DMS53 treated with DMSO at 0.1 percent for 48 hours (cell line): ENCODE measurements around the gene CLRN3.

Experiments used
- DNase-seq: peaks from one replicate; lab custom pipeline; 2025; ENCODE audit not compliant: unreplicated experiment; lab: John Stamatoyannopoulos, UW

The CLRN3 gene

DNA sequence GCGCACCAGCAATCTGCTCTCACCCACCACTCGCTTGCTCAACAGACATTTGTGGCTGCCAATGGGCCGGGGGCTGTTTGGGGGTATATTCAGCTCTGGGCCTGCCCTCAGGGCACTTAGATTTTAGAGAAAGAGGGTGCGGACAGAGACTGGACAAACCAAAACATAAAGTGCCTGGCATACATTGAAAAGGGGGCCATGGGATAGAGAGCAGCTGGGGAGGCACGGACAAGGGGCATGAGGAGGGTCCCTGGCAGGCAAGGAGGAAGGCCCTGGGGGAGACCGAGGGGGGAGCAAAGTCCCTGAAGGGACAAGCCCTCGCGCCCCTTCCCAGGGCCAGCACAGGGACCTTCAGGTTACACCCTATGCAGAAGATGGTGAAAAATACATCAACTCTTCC is 43.5 kb downstream of the CLRN3 start:
- no peak for DNase-seq

DNA sequence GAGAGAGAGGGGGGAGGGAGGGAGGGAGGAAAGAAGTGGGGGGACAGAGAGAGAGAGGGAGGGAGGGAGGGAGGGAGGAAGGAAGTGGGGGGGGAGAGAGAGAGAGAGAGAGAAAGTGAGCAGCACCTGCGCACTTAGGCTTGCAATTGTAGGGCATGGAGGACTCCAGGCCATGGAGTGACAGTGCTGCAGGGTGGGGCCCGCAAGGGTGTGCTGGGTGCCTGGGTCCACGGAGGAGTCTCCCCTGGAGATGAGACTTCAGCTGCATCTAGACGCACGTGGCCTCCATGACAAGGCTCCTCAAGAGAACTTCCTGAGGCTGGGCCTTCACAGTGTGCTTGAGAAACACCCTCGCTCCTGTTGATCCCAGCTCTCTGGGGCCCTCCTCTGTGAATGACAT is 44.5 kb downstream of the CLRN3 start:
- DNase-seq = no peak

DNA sequence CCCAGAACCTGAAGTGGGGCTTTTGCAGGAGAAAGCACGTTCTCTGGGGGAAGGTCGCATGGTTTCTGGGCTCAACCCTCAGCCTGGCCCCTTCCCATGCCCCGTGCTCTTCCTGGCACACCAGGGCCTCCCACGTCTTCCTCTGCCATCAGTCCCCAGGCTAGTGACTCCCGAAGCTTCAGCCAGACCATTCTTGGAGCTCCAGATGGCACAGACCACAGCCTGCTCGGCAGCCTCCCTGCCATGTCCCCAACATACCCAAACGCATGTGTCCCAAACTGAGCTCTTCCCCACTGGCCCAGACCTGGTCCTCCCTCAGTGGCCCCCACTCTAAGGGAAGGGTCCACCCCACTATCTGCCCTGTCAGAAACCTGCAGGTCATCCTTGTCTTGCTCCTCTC is 47.0 kb downstream of the CLRN3 start:
- DNase-seq = no peak

DNA sequence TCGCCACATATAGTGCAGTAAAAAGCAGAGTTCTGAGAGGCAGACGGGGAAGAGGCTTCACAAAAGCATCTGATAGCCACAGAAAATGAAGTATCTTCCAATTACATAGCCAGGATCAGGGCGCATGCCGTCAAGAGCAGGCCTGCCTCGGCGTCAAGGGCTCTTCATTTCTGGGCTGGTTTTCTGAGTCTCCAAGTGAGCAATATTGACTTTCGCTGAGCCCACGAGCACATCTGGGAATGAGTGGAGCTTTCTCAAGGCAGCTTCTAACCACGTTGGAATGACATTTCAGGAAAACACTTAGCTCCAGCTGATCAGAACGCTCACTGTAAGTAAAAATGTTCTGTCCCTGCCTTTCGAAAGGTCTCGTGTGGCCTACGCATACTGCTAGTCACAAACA is 51.9 kb downstream of the CLRN3 start:
- no peak for DNase-seq

DNA sequence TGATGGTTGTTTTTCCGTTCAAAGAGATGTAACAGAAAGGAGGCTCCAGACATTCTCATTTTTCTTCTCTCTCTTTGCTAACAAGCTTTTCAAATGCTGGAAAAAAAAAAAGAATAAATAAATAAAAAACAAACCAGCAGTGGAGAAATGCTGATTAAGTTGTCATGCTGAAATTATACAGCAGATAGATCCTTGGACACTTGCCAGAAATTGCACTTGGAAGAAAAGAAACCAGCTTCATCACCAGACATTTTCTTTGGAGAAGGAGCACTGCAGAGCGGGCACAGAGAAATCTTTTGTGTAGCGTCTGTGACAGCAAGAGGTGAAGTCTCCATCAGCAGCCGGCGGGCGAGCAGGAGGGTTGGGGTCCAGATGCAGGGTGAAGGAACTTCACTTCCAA is 55.8 kb downstream of the CLRN3 start:
- DNase-seq = no peak

DNA sequence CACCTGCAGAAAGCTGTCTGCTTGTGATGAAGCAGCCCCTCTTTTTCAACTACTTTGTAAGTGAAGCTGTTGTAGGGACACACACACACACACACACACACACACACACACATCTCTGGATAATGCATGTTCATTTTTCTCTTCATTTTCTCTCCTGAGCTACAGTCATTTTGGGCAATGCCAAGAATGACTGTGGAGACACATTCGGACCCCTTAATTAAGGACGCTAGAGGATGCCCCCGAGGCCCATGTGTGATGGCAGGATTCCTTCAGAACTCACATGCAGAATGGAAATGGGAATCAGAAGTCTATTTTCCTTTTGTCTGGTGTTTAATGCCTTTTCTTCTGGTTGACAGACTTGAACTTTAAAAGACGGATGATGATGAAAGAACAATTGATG is 56.6 kb downstream of the CLRN3 start:
- no peak for DNase-seq

DNA sequence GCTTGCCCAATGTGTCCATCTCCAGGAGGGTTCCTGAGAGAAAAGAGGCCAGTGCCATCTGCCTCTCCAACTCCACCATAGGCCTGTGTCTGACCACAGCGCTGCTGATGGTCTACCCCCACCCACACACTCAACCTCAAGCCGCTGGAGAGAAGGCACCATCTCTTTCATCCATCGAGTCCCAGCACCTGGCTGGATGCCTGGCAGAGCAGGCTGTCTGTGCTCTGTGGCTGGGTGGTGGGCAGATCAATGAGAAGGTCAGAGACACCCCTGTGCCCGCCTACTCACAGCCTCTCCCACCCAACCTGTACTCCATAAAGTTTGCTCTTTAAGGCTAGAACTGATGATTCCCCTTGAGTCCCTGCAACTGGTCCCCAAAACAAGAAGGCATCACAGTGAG is 58.0 kb downstream of the CLRN3 start:
- no peak for DNase-seq

DNA sequence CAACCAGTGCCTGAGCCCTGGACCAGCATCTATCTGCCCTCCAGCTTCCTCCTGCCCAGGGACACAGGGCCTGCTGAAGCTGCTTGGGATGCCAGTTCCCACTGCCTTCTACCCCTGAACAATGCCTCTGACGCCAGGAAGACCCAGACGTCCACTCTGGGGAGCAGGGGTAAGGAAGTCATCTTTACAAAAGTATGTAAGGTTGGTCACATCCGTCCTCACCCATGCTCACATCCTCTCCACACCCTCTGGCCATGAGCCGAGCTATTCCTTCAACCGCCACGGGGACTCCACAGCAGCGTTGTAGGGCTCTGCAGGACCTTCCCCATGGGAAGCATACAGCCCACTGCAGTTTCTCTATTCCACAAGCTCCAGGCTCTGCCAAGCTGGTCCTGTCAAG is 58.5 kb downstream of the CLRN3 start:
- DNase-seq = no peak

DNA sequence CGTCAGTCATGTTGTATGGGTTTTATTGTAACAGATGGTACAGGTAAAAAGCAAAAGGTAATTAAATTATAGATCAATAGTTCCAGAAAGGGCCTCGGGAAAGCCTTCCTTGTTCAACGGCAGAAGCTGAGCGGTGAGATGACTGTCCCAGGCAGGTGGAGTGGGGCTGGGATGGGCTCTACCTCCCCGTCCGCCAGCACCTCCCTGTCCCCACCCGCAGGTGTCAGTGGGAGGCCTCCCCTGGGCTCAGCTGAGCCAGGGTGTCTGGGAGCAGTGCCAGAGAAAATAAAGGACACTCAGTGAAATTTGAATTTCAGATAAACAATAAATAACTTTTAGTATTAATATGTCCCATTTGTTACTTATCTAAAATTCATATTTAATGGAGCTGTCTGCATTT is 58.9 kb downstream of the CLRN3 start:
- no peak for DNase-seq

DNA sequence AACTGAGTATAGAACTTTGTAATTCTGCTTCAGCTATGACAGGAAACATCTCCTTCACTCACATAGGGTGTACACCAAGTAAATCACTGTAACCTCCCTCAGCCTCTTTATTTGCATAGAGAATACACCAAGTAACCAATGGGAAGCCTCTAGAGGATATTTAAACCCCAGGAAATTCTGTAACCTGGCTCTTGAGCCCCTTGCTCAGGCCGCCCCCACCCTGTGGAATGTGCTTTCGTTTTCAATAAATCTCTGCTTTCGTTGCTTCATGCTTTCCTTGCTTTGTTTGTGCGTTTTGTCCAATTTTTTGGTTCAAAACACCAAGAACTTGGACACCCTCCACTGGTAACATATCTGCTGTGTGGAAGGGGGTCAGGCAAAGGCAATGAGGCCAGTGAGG is 60.2 kb downstream of the CLRN3 start:
- no peak for DNase-seq

DNA sequence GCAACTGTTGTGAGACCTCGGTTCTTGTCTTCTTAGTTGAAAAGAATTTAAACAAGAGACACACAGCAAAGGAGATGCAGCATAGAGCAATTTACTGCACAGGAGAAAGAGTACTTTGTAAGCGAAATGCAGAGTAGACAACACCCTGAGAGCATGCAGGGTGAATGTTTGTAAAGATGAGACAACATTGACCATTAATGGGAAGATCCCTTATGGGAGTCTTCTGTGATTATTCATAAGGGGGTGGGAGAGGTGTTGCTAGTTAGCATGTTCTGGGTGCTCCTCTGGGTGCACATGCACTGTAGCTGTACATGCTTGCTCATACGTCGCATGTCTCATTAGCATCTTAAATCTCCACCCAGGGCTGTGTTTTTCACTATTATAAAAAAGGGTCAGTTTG is 62.3 kb downstream of the CLRN3 start:
- DNase-seq = no peak
